Measurements from ENCODE around the gene TRPM3.

TRPM3 gene

GRCh38 chr9:71106992-71107391, 14.4 kb downstream of the TRPM3 start:
- no peak for TF ChIP-seq CTCF (IDR thresholded peaks at IDR 0.05; ENCODE audit: low read depth, low read length, missing control alignments)
- DNase-seq (ENCODE audit: extremely low read depth, low read depth), result no peak
- no peak overlapping the region for H3K4me3 ChIP-seq (replicated peaks; ENCODE audit: low read depth, low read length)

- no peak for DNase-seq (ENCODE audit: extremely low read depth, low read depth)
- no peak for TF ChIP-seq CTCF (IDR thresholded peaks at IDR 0.05; ENCODE audit: low read depth, low read length, missing control alignments)
- no peak overlapping the region for H3K4me3 ChIP-seq (replicated peaks; ENCODE audit: low read depth, low read length)
These were observed 16.2 kb downstream of the TRPM3 start for GRCh38 chr9:71105192-71105591.

- no peak overlapping the region for H3K4me3 ChIP-seq (replicated peaks; ENCODE audit: low read depth, low read length)
- DNase-seq (ENCODE audit: extremely low read depth, low read depth), result no peak
- no peak for TF ChIP-seq CTCF (IDR thresholded peaks at IDR 0.05; ENCODE audit: low read depth, low read length, missing control alignments)
These were observed 22.6 kb downstream of the TRPM3 start for GRCh38 chr9:71098801-71099200.

GRCh38 chr9:71097671-71098070, 23.8 kb downstream of the TRPM3 start:
- TF ChIP-seq CTCF (IDR thresholded peaks at IDR 0.05; ENCODE audit: low read depth, low read length, missing control alignments), result no peak
- no peak overlapping the region for H3K4me3 ChIP-seq (replicated peaks; ENCODE audit: low read depth, low read length)

GRCh38 chr9:71096421-71097108, 24.9 kb downstream of the TRPM3 start:
- no peak for TF ChIP-seq CTCF (IDR thresholded peaks at IDR 0.05; ENCODE audit: low read depth, low read length, missing control alignments)
- no peak overlapping the region for H3K4me3 ChIP-seq (replicated peaks; ENCODE audit: low read depth, low read length)
- DNase-seq (ENCODE audit: extremely low read depth, low read depth), result no peak

More at GRCh38 chr9:71097671-71098070, 23.8 kb downstream of the TRPM3 start:
- DNase-seq (ENCODE audit: extremely low read depth, low read depth), result no peak

GRCh38 chr9:71094708-71095251, 26.6 kb downstream of the TRPM3 start:
- TF ChIP-seq CTCF (IDR thresholded peaks at IDR 0.05; ENCODE audit: low read depth, low read length, missing control alignments), result no peak
- no peak overlapping the region for H3K4me3 ChIP-seq (replicated peaks; ENCODE audit: low read depth, low read length)
- no peak for DNase-seq (ENCODE audit: extremely low read depth, low read depth)
